ENCODE measurements around the gene EBF3.
A peak's percentile ranks its signal among the peaks of the same experiment; 100 is the strongest.

The EBF3 gene

DNA sequence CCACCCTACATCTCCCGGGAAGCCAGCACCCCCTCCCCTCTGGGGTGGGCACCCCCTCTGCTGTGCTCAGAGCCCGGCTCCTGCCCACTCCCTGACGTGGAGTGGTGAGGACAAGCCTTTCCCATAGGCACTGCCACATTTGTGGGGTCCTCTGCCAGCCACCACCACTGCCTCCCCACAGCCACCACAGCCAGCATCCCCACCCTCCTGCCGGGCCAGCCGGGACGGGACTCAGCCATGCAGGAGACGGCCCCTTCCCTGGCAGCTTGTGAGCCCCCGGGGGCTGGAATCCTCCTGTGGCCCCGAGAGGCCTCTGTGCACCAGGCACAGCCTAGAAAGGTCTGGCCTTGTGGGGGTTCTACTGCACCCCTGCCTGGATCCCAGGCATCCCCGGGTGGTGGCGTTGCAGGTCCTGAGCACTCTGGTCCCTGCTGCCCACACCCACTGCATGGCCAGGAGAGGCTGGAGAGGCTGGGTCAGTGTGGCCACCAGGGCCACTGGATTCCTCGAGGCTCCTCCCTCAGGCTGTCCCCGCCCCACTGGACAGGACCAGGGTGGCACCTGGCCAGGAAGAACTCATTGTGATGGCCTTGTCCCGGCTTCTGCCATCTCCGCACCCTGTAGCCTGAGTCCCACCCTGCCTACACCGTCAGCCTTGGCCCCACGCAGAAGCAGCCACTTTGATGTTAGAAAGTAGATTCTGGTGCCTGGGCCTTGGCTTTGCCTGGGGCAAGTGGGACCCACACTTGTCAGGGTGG lies 148.0 kb downstream of the EBF3 start:
- Mint-ChIP-seq H3K4me1 (peaks cover 9% of the 10 kb centered on the region), H3K36me3 (ENCODE audit: low read depth) (peaks cover 12% of the 10 kb centered on the region), H3K9me3 (peaks cover 14% of the 10 kb centered on the region), H3K27me3 (ENCODE audit: low read depth) (peaks cover 5% of the 10 kb centered on the region), H3K4me3 (no peak overlapping the region), H3K27ac (no peak overlapping the region)
- TF ChIP-seq, protein P1, sequence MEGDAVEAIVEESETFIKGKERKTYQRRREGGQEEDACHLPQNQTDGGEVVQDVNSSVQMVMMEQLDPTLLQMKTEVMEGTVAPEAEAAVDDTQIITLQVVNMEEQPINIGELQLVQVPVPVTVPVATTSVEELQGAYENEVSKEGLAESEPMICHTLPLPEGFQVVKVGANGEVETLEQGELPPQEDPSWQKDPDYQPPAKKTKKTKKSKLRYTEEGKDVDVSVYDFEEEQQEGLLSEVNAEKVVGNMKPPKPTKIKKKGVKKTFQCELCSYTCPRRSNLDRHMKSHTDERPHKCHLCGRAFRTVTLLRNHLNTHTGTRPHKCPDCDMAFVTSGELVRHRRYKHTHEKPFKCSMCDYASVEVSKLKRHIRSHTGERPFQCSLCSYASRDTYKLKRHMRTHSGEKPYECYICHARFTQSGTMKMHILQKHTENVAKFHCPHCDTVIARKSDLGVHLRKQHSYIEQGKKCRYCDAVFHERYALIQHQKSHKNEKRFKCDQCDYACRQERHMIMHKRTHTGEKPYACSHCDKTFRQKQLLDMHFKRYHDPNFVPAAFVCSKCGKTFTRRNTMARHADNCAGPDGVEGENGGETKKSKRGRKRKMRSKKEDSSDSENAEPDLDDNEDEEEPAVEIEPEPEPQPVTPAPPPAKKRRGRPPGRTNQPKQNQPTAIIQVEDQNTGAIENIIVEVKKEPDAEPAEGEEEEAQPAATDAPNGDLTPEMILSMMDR (IDR thresholded peaks at IDR 0.05; ENCODE audit: unreplicated experiment in 3 of 3) = no peak

DNA sequence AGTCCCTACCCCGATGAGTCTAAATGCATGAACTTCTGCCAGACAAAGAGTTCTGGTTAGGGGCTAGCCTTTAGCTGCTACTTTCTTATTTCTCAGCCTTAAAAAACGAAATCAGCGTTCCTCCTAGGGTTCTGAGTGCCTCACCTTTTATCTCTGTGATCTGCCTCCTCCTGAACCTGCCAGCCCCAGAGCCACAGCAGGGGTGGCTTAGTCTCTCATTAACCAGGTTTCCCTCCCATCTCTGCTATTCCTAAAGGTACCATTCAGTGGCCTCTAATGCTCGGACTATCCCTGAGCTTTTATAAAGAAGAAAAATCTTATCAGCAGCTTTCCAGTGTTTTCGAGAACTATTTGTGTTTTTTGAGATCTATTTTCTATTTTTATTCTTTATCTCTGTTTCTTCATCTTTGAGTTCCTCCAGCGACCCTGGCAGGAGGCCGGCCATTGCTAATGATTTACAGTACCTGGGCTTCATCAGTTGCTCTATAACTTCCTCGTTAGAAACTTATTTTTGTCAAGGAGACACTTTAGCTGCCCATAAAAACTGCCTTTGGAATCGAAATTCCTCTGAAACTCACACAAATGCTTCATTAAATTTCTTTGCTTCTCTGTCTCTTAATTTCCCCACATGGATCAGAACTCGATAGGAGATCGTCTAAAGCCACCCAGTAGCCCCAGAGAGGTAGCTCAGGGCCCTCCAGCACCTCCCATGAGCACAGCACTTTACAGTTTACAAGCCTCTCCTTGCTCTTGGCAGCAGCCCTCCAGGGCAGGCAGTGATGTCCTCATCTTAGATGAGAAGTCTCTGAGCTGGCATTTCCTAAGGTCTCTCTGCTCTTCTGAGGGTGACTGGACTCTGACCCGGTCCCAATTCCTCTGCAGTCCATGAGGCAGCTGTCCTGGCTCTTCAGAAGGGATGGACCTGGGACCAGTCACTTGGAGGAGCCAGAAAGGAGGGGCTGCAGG lies 149.1 kb downstream of the EBF3 start:
- Mint-ChIP-seq H3K9me3 (peaks cover 11% of the 10 kb centered on the region), H3K36me3 (ENCODE audit: low read depth) (peaks cover 12% of the 10 kb centered on the region), H3K27me3 (ENCODE audit: low read depth) (peaks cover 5% of the 10 kb centered on the region), H3K4me3 (no peak overlapping the region), H3K4me1 (peaks cover 9% of the 10 kb centered on the region), H3K27ac (peak overlapping the region; percentile 57 to 74 (median 72))
- TF ChIP-seq, protein P1 (IDR thresholded peaks at IDR 0.05; ENCODE audit: unreplicated experiment in 3 of 3) = no peak

DNA sequence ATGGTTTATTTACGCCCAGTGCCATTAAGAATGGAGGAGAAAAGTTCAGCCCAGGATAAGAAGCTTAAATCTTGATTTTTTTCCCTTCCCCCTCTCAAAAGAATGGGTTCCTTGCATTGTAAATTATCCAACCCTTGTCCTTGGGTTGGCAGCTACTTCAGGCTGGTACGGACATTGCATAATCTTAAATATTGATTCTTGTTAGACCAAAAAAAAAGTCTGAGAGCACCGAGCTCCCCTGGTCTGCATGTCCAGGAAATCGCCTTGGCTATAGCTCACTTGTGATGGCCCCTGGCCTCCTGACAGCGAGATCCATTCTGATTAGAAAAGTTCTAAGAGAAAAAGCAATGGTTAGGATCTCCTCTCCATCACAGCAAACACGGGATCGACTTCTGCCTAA lies 151.7 kb downstream of the EBF3 start:
- Mint-ChIP-seq H3K27me3 (ENCODE audit: low read depth) (peaks cover 5% of the 10 kb centered on the region), H3K4me1 (peaks cover 9% of the 10 kb centered on the region), H3K9me3 (no peaks in the 10 kb centered on the region), H3K4me3 (no peak overlapping the region), H3K36me3 (ENCODE audit: low read depth) (no peaks in the 10 kb centered on the region), H3K27ac (no peak overlapping the region)
- TF ChIP-seq, protein P1 (IDR thresholded peaks at IDR 0.05; ENCODE audit: unreplicated experiment in 3 of 3) = no peak

DNA sequence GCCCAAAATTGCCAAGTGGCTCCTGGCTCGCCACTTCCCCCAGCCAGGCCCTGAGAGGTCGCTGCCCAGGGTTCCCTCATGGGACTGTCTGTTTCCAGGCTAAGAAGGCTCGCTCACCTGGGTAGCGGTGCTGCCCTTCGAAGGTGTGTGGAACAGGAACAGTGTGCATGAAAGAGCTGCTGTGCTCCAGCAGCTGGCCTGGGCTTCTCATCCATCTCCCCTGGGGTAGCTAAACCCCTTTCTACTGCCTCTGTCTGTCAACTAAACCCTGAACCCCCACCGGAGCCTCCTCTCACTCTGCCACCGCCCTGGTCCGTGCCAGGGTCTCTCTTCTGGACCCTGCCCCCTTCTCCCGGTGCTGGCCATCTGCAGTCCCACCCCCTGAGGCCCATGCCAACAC lies 152.9 kb downstream of the EBF3 start:
- TF ChIP-seq, protein P1 (IDR thresholded peaks at IDR 0.05; ENCODE audit: unreplicated experiment in 3 of 3) = no peak
- H3K9me3 Mint-ChIP-seq = peaks cover 9% of the 10 kb centered on the region
- H3K36me3 Mint-ChIP-seq (ENCODE audit: low read depth) = peaks cover 6% of the 10 kb centered on the region
- H3K4me3 Mint-ChIP-seq = no peak overlapping the region
- peaks cover 5% of the 10 kb centered on the region for H3K27me3 Mint-ChIP-seq (ENCODE audit: low read depth)
- peaks cover 9% of the 10 kb centered on the region for H3K4me1 Mint-ChIP-seq
- no peak overlapping the region for H3K27ac Mint-ChIP-seq

DNA sequence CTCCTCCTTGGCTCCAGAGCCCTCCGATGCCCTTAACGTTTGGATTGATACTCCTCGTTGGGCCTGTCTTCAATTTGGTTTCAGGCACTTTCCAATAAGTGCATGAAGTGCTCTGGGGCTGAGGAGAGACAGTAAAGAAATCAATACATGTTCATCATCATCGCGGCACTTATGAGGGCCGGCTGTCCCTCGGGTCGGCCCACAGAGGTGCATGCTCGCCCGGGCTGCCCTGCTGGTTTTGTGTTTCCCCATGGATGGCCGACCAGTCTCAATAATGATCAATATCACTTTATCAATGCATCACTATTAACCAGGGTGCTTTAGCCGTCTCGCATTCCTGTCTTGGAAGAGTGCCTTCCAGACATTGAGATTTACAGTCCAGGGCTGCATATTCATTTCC lies 154.2 kb downstream of the EBF3 start:
- peaks cover 6% of the 10 kb centered on the region for H3K36me3 Mint-ChIP-seq (ENCODE audit: low read depth)
- TF ChIP-seq, protein P1 (IDR thresholded peaks at IDR 0.05; ENCODE audit: unreplicated experiment in 3 of 3) = no peak
- H3K4me3 Mint-ChIP-seq = no peak overlapping the region

More for the DNA sequence above, 154.2 kb downstream of the EBF3 start:
- Mint-ChIP-seq H3K4me1 (peaks cover 4% of the 10 kb centered on the region), H3K27ac (no peak overlapping the region), H3K9me3 (peaks cover 21% of the 10 kb centered on the region), H3K27me3 (ENCODE audit: low read depth) (peaks cover 5% of the 10 kb centered on the region)

All from nephron (organoid).